Gastrocnemius medialis (tissue), 4 donors: ENCODE results near the gene ARL16. TPM values are rescaled to one million over a fixed set of nuclear protein-coding genes. Genes with fewer than 3 reads are reported as not detected.

ENCODE experiments used
- ATAC-seq, 2 donors: fragments of 150-250 bp; one replicate each; pipeline ENCODE4 v1.9.1; 2016
- DNase-seq, 2 donors: peaks; one replicate each; pipeline ENCODE4 v3.0.0-alpha.2; 2019
- H3K27ac ChIP-seq, 4 donors: fragments of 200-600 bp; sonication (generic); 1 replicate in 1 of 4; 2 replicates in 3 of 4; pipeline ENCODE4 v1.5.1; 2016 to 2018; ENCODE audit warnings: mild to moderate bottlenecking in 2 of 4, moderate library complexity in 1 of 4
- H3K27me3 ChIP-seq, 3 donors: fragments of 200-600 bp; sonication (generic) in 2 of 3; 1 replicate in 1 of 3; 2 replicates in 2 of 3; pipeline versions ENCODE4 v1.5.1 to v1.6.0; 2016 to 2019; ENCODE audit warnings: mild to moderate bottlenecking in 1 of 3, moderate library complexity in 1 of 3
- H3K36me3 ChIP-seq, 2 donors: fragments of 200-600 bp; sonication (generic) in 1 of 2; one replicate each; pipeline ENCODE4 v1.5.1; 2017 to 2018
- H3K4me1 ChIP-seq, 2 donors: fragments of 200-600 bp; sonication (generic) in 1 of 2; one replicate each; pipeline ENCODE4 v1.5.1; 2016 to 2017; ENCODE audit warnings: mild to moderate bottlenecking in 2 of 2
- H3K4me3 ChIP-seq, 4 donors: fragments of 200-600 bp; sonication (generic) in 3 of 4; 1 replicate in 1 of 4; 2 replicates in 3 of 4; pipeline ENCODE4 v1.5.1; 2016 to 2019; ENCODE audit warnings: mild to moderate bottlenecking in 2 of 4
- H3K9me3 ChIP-seq, 3 donors: fragments of 200-600 bp; sonication (generic) in 2 of 3; 1 replicate in 1 of 3; 2 replicates in 2 of 3; pipeline ENCODE4 v1.5.1; 2016 to 2019
- POLR2A ChIP-seq, 2 donors: fragments of 450-650 bp; IDR thresholded peaks; one replicate each; pipeline ENCODE4 v1.6.1; 2017; ENCODE audit warnings: antibody characterized with exemption in 2 of 2, mild to moderate bottlenecking in 2 of 2, moderate library complexity in 2 of 2
- in situ Hi-C, 4 donors: fragments of 200-750 bp; cut with MboI; loops; one replicate each; pipeline versions ENCODE4 v1.15.0 to v1.8.0; 2017; ENCODE audit warnings: low sequenced_read_pairs in 4 of 4
- intact Hi-C: fragments of 100-400 bp; cut with DNase I; formaldehyde crosslinking; loops from one replicate; pipeline ENCODE4 v1.15.1; 2023; ENCODE audit warnings: low total_unique reads
- total RNA-seq, 4 donors: library from RNA; depleted of rRNA; stranded (reverse); fragments of >200 nt; gene quantifications; one replicate each; pipeline versions ENCODE4 v1.1.0 to v1.2.3, GENCODE V29; 2016
- TF ChIP-seq, protein P1 (sequence below), 5 experiments: fragments of 450-650 bp in 3 of 5; fragments of 200-600 bp in 2 of 5; sonication (generic) in 2 of 5; IDR thresholded peaks in 4 of 5; conservative IDR thresholded peaks in 1 of 5; 1 replicate in 4 of 5; 2 replicates in 1 of 5; pipeline ENCODE4 v1.5.1; 2016 to 2019; ENCODE audit warnings: antibody characterized with exemption in 5 of 5, mild to moderate bottlenecking in 3 of 5, moderate library complexity in 3 of 5

The ARL16 gene
- total RNA-seq, 4 donors from 2014 or later: 12.9 to 23.6 (median 20.0) TPM

DNA sequence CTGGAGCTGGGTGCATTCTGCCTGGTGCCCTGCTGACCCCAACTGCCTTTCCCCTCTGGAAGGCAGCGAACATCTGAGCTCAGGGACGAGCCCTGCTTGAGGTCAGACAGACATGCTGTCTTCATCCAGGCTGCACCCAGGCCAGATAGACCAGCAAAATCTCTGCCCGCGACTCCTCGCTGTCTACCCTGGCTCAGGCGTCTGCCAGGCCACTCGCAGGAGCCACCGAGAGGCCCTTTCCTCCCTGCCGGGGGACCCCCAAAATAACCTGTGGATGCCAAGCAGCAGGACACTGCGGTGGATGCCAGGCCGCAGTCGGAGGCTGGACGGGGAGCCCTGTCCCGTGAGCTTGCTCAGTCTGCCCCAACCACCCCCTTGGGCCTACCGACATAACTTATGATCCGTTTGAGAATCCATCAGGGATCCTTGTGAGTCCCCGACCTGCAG lies 25.2 kb upstream of the ARL16 start:
- Histone ChIP-seq H3K9me3 (no peaks in the 10 kb centered on the region), H3K27me3 (no peaks in the 10 kb centered on the region), H3K36me3 (peaks cover 0 to 29% of the 10 kb centered on the region in 2 donors), H3K4me1 (peaks cover 31 to 42% of the 10 kb centered on the region in 2 donors), H3K27ac (no peak overlapping the region), H3K4me3 (no peak overlapping the region)
- in situ Hi-C loops: no loop called here
- ATAC-seq (no peak), DNase-seq (no peak)
- no peak for TF ChIP-seq POLR2A (IDR thresholded peaks at IDR 0.05)
- TF ChIP-seq, protein P1, sequence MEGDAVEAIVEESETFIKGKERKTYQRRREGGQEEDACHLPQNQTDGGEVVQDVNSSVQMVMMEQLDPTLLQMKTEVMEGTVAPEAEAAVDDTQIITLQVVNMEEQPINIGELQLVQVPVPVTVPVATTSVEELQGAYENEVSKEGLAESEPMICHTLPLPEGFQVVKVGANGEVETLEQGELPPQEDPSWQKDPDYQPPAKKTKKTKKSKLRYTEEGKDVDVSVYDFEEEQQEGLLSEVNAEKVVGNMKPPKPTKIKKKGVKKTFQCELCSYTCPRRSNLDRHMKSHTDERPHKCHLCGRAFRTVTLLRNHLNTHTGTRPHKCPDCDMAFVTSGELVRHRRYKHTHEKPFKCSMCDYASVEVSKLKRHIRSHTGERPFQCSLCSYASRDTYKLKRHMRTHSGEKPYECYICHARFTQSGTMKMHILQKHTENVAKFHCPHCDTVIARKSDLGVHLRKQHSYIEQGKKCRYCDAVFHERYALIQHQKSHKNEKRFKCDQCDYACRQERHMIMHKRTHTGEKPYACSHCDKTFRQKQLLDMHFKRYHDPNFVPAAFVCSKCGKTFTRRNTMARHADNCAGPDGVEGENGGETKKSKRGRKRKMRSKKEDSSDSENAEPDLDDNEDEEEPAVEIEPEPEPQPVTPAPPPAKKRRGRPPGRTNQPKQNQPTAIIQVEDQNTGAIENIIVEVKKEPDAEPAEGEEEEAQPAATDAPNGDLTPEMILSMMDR (IDR thresholded peaks at IDR 0.05 in 4 of 5, conservative IDR thresholded peaks at IDR 0.05 in 1 of 5): no peak
- intact Hi-C loops: no loop called here

DNA sequence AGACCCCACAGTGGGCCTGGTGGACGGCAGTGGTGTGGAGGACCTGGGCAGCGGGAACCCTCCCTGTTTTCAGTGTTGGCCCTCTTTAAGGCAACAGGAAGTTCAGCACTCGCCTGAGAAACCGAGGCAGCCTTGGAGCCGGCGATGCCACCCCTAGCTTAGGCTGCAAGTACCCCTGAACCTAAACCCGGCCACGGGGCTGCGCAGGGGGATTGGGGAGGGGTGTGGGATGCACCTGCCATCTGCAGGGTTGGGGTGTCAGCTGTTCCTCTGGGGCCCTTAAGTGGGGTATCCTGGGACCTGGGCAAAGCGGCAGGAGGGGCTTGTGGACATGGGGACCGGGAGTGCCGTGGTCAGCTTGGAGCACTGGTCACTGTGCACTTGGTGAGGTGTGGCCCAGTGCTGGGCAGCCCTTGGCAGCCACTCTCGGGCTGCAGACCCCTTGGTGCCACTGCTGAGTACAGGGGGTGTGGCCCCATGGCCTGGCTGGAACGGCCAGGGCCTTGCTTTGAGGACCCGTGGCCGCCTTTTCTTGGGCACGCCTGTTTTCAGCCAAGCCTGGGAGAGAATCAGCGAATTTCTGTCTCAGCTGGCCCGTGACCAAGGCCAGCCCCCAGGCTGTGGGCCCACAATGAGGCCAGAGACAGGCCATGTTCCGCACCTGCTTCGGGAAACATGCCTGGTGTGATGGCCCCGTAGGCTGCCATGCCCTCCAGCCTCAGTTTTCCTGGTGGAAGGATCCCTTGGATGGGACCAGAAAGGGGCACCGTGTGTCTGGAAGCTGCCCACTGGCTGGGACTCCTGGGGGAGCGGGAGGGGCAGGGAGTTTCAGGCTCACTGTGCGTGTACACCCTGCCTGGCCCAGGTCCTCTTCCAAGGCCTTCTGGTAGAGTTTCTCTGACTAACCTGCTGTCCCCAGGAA lies 24.4 kb upstream of the ARL16 start:
- H3K9me3 ChIP-seq: no peaks in the 10 kb centered on the region
- H3K4me3 ChIP-seq: no peak overlapping the region
- DNase-seq (no peak), ATAC-seq (no peak)
- in situ Hi-C loops: no loop called here
- TF ChIP-seq, protein P1 (IDR thresholded peaks at IDR 0.05 in 4 of 5, conservative IDR thresholded peaks at IDR 0.05 in 1 of 5): no peak
- no peak for TF ChIP-seq POLR2A (IDR thresholded peaks at IDR 0.05)
- no peaks in the 10 kb centered on the region for H3K27me3 ChIP-seq
- peaks cover 29 to 35% of the 10 kb centered on the region in 2 donors for H3K4me1 ChIP-seq
- intact Hi-C loops: no loop called here
- no peak overlapping the region for H3K27ac ChIP-seq
- peaks cover 0 to 29% of the 10 kb centered on the region in 2 donors for H3K36me3 ChIP-seq

- no peak overlapping the region for H3K4me3 ChIP-seq
- no peak overlapping the region for H3K27ac ChIP-seq
- H3K9me3 ChIP-seq: no peaks in the 10 kb centered on the region
- ATAC-seq (no peak), DNase-seq (no peak)
- peaks cover 30 to 38% of the 10 kb centered on the region in 2 donors for H3K4me1 ChIP-seq
- peaks cover 0 to 29% of the 10 kb centered on the region in 2 donors for H3K36me3 ChIP-seq
- H3K27me3 ChIP-seq: no peaks in the 10 kb centered on the region
- in situ Hi-C loops: no loop called here
- TF ChIP-seq, protein P1 (IDR thresholded peaks at IDR 0.05 in 4 of 5, conservative IDR thresholded peaks at IDR 0.05 in 1 of 5): no peak
- no peak for TF ChIP-seq POLR2A (IDR thresholded peaks at IDR 0.05)
- intact Hi-C loops: no loop called here
Measured at GRCh38 chr17:81706757-81707624, 23.4 kb upstream of the ARL16 start.

- no peak for DNase-seq
- in situ Hi-C loops (no loop called here), intact Hi-C loops (no loop called here)
- TF ChIP-seq, protein P1 (IDR thresholded peaks at IDR 0.05 in 4 of 5, conservative IDR thresholded peaks at IDR 0.05 in 1 of 5): no peak
- no peak for TF ChIP-seq POLR2A (IDR thresholded peaks at IDR 0.05)
- H3K27me3 ChIP-seq: no peaks in the 10 kb centered on the region
- H3K4me1 ChIP-seq: peaks cover 33 to 43% of the 10 kb centered on the region in 2 donors
- H3K4me3 ChIP-seq: no peak overlapping the region
- H3K27ac ChIP-seq: no peak overlapping the region
- H3K9me3 ChIP-seq: no peaks in the 10 kb centered on the region
- H3K36me3 ChIP-seq: peaks cover 0 to 31% of the 10 kb centered on the region in 2 donors
- no peak for ATAC-seq
Measured at GRCh38 chr17:81706232-81706611, 22.6 kb upstream of the ARL16 start.
